Activated CD4-positive, alpha-beta T cell treated with anti-CD3 and anti-CD28 coated beads, Interleukin-2, amount 50 U/mL, for 4 hours (primary cell): ENCODE results near the gene NUBP2.

Experiments
- DNase-seq, 2 experiments: peaks; one replicate each; pipeline ENCODE4 v3.0.0-alpha.2; 2020

The NUBP2 gene

GRCh38 chr16:1812732-1813163, 30.0 kb downstream of the NUBP2 start:
- peak; percentile 45 to 55 for DNase-seq

- DNase-seq, result no peak
Observed at GRCh38 chr16:1815461-1815860, 32.7 kb downstream of the NUBP2 start.

- no peak for DNase-seq
Observed at GRCh38 chr16:1816396-1817275, 33.9 kb downstream of the NUBP2 start.

- DNase-seq, result no peak
Observed at GRCh38 chr16:1817276-1817589, 34.5 kb downstream of the NUBP2 start.

- no peak for DNase-seq
Observed at GRCh38 chr16:1817716-1818115, 35.0 kb downstream of the NUBP2 start.

GRCh38 chr16:1818204-1818872, 35.6 kb downstream of the NUBP2 start:
- no peak for DNase-seq

- no peak for DNase-seq
Observed at GRCh38 chr16:1818873-1819525, 36.2 kb downstream of the NUBP2 start.

GRCh38 chr16:1819611-1820010, 36.9 kb downstream of the NUBP2 start:
- no peak for DNase-seq

GRCh38 chr16:1820096-1820945, 37.6 kb downstream of the NUBP2 start:
- no peak for DNase-seq

- no peak for DNase-seq
Observed at GRCh38 chr16:1820946-1821290, 38.2 kb downstream of the NUBP2 start.

- no peak for DNase-seq
Observed at GRCh38 chr16:1821861-1822611, 39.3 kb downstream of the NUBP2 start.

- DNase-seq, result no peak
Observed at GRCh38 chr16:1822801-1823200, 40.0 kb downstream of the NUBP2 start.

GRCh38 chr16:1823821-1824220, 41.1 kb downstream of the NUBP2 start:
- no peak for DNase-seq

- DNase-seq, result no peak
Observed at GRCh38 chr16:1825381-1825863, 42.7 kb downstream of the NUBP2 start.

GRCh38 chr16:1825864-1826690, 43.3 kb downstream of the NUBP2 start:
- peak; percentile 51 to 57 for DNase-seq

GRCh38 chr16:1826691-1827573, 44.2 kb downstream of the NUBP2 start, which contains the start of the genes FAHD1 and HAGH:
FAHD1 (plus strand) TSS chr16:1827206; CDS start chr16:1827239, 33 bp downstream.
HAGH (minus strand) TSS chr16:1826825; CDS start chr16:1826787, 38 bp downstream.
- DNase-seq, result peak; percentile 82 to 83

GRCh38 chr16:1828645-1829410, 46.1 kb downstream of the NUBP2 start:
- no peak for DNase-seq

- DNase-seq, result no peak
Observed at GRCh38 chr16:1830213-1830612, 47.5 kb downstream of the NUBP2 start.
